Prostate gland (tissue), 2 donors: Measurements from ENCODE around the gene ROBO1. TPM values are rescaled to one million over a fixed set of nuclear protein-coding genes. Genes with fewer than 3 reads are reported as not detected.

ENCODE experiments used
- DNase-seq: peaks from one replicate; pipeline ENCODE4 v3.0.0-alpha.2; 2019; ENCODE audit warnings: low spot score
- H3K27ac ChIP-seq, 2 donors: fragments of 200-600 bp; sonication (generic); 2 replicates each; pipeline ENCODE4 v1.5.1; 2017 to 2019
- H3K27me3 ChIP-seq: fragments of 200-600 bp; sonication (generic); replicated peaks from 2 replicates; pipeline ENCODE4 v1.5.1; 2019; ENCODE audit not compliant: insufficient read depth
- H3K36me3 ChIP-seq, 2 donors: fragments of 200-600 bp; sonication (generic); 1 replicate in 1 of 2; 2 replicates in 1 of 2; pipeline versions ENCODE4 v1.5.1 to v1.8.1; 2017 to 2019
- H3K4me1 ChIP-seq: fragments of 200-600 bp; sonication (generic); replicated peaks from 2 replicates; pipeline ENCODE4 v1.5.1; 2019
- H3K4me3 ChIP-seq, 2 donors: fragments of 200-600 bp; sonication (generic); 2 replicates each; pipeline ENCODE4 v1.5.1; 2017 to 2019
- H3K9me3 ChIP-seq: fragments of 200-600 bp; sonication (generic); 2 replicates; pipeline ENCODE4 v1.5.1; 2017
- POLR2A ChIP-seq: fragments of 450-650 bp; IDR thresholded peaks from one replicate; pipeline ENCODE4 v1.6.1; 2016; ENCODE audit warnings: antibody characterized with exemption, mild to moderate bottlenecking
- POLR2AphosphoS5 ChIP-seq: sonication (generic); formaldehyde crosslinking; IDR thresholded peaks from one replicate; pipeline ENCODE4 v1.6.1; 2017; ENCODE audit warnings: antibody characterized with exemption
- WGBS: methylation state at CpG from one replicate; pipeline ENCODE4 v1.1.5; 2018; 5-methylcytosine and 5-hydroxymethylcytosine counted together
- intact Hi-C: fragments of 100-400 bp; cut with DNase I; formaldehyde crosslinking; loops from one replicate; pipeline ENCODE4 v1.14.2; 2022
- total RNA-seq, 2 donors: library from RNA; depleted of rRNA; stranded (reverse); fragments of >200 nt; gene quantifications; one replicate each; pipeline ENCODE4 v1.1.0, GENCODE V29; 2016
- TF ChIP-seq, protein P1 (sequence below), 4 experiments: fragments of 200-600 bp in 2 of 4; fragments of 450-650 bp in 2 of 4; sonication (generic) in 2 of 4; IDR thresholded peaks; 1 replicate in 3 of 4; 2 replicates in 1 of 4; pipeline ENCODE4 v1.5.1; 2016 to 2019; ENCODE audit warnings: antibody characterized with exemption in 4 of 4, mild to moderate bottlenecking in 2 of 4, moderate library complexity in 2 of 4

ROBO1 gene
- total RNA-seq, 2 donors from 2014 or later, result 37.6 to 50.8 TPM

- Histone ChIP-seq H3K9me3 (no peaks in the 10 kb centered on the region), H3K4me3 (no peak overlapping the region), H3K27ac (no peak overlapping the region), H3K27me3 (no peaks in the 10 kb centered on the region), H3K4me1 (no peaks in the 10 kb centered on the region), H3K36me3 (no peaks in the 10 kb centered on the region)
- intact Hi-C loops, result no loop called here
- WGBS, result 71% methylated on average over 1 of the region's 1 CpG
- TF ChIP-seq POLR2A (no peak), POLR2AphosphoS5 (no peak)
- TF ChIP-seq, protein P1, sequence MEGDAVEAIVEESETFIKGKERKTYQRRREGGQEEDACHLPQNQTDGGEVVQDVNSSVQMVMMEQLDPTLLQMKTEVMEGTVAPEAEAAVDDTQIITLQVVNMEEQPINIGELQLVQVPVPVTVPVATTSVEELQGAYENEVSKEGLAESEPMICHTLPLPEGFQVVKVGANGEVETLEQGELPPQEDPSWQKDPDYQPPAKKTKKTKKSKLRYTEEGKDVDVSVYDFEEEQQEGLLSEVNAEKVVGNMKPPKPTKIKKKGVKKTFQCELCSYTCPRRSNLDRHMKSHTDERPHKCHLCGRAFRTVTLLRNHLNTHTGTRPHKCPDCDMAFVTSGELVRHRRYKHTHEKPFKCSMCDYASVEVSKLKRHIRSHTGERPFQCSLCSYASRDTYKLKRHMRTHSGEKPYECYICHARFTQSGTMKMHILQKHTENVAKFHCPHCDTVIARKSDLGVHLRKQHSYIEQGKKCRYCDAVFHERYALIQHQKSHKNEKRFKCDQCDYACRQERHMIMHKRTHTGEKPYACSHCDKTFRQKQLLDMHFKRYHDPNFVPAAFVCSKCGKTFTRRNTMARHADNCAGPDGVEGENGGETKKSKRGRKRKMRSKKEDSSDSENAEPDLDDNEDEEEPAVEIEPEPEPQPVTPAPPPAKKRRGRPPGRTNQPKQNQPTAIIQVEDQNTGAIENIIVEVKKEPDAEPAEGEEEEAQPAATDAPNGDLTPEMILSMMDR (IDR thresholded peaks at IDR 0.05), result no peak
- no peak for DNase-seq
Measured at GRCh38 chr3:79257791-79258190, 510.0 kb downstream of the ROBO1 start.

DNA sequence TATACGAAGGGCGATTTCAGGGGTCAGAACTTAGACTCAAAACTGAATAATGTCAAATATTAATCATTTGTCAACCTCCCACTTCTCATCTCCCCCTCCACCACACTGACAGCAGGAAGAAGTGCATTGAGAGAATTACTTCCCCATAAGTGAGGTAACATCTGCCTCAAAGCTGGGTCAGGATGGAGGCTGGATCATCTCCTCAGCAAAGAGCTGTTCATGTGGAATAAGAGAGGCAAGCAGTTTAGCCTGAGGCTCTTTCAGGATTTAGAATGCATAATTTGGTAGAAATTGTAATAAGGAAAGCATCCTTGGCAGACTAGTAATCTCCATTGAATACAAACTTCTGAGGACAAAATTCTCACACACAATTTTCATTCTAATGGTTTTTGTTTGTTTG is 512.1 kb downstream of the ROBO1 start:
- Histone ChIP-seq H3K27me3 (no peaks in the 10 kb centered on the region), H3K9me3 (no peaks in the 10 kb centered on the region), H3K27ac (no peak overlapping the region), H3K4me1 (no peaks in the 10 kb centered on the region), H3K36me3 (no peaks in the 10 kb centered on the region), H3K4me3 (no peak overlapping the region)
- TF ChIP-seq POLR2A, result no peak
- no peak for TF ChIP-seq POLR2AphosphoS5
- TF ChIP-seq, protein P1 (IDR thresholded peaks at IDR 0.05), result no peak
- intact Hi-C loops, result no loop called here
- DNase-seq, result no peak
- 94% methylated on average over 2 of the region's 2 CpGs for WGBS

- intact Hi-C loops, result no loop called here
- Histone ChIP-seq H3K27ac (no peak overlapping the region), H3K9me3 (no peaks in the 10 kb centered on the region), H3K4me3 (no peak overlapping the region), H3K4me1 (no peaks in the 10 kb centered on the region), H3K36me3 (no peaks in the 10 kb centered on the region), H3K27me3 (no peaks in the 10 kb centered on the region)
- DNase-seq, result no peak
- WGBS, result 95% methylated on average over 5 of the region's 5 CpGs
- no peak for TF ChIP-seq POLR2A
- no peak for TF ChIP-seq POLR2AphosphoS5
- TF ChIP-seq, protein P1 (IDR thresholded peaks at IDR 0.05), result no peak
Measured at GRCh38 chr3:79255292-79255691, 512.5 kb downstream of the ROBO1 start.

- no peak for DNase-seq
- Histone ChIP-seq H3K4me1 (no peaks in the 10 kb centered on the region), H3K4me3 (no peak overlapping the region), H3K9me3 (no peaks in the 10 kb centered on the region), H3K27me3 (no peaks in the 10 kb centered on the region), H3K36me3 (no peaks in the 10 kb centered on the region), H3K27ac (no peak overlapping the region)
- intact Hi-C loops, result no loop called here
- no peak for TF ChIP-seq POLR2A
- TF ChIP-seq, protein P1 (IDR thresholded peaks at IDR 0.05), result no peak
- no peak for TF ChIP-seq POLR2AphosphoS5
- WGBS, result 82% methylated on average over 4 of the region's 4 CpGs
Measured at GRCh38 chr3:79253704-79254103, 514.1 kb downstream of the ROBO1 start.

- no peak overlapping the region for H3K4me3 ChIP-seq
- DNase-seq, result no peak
- TF ChIP-seq POLR2A (no peak), POLR2AphosphoS5 (no peak)
- TF ChIP-seq, protein P1 (IDR thresholded peaks at IDR 0.05), result no peak
- H3K9me3 ChIP-seq, result no peaks in the 10 kb centered on the region
- WGBS, result 81% methylated on average over 2 of the region's 2 CpGs
- no peaks in the 10 kb centered on the region for H3K36me3 ChIP-seq
- intact Hi-C loops, result no loop called here
- H3K27me3 ChIP-seq, result no peaks in the 10 kb centered on the region
- no peaks in the 10 kb centered on the region for H3K4me1 ChIP-seq
- no peak overlapping the region for H3K27ac ChIP-seq
Measured at GRCh38 chr3:79253271-79253670, 514.5 kb downstream of the ROBO1 start.
